Skin of body (tissue), 2 donors: ENCODE measurements around the gene SLC4A5. TPM values are rescaled to one million over a fixed set of nuclear protein-coding genes. Genes with fewer than 3 reads are reported as not detected.

Source experiments
- small RNA-seq: library from RNA; depleted of rRNA; stranded (forward); fragments of <200 nt; gene quantifications from one replicate; pipeline ENCODE3, GENCODE V24; 2014; ENCODE audit warnings: low replicate concordance
- total RNA-seq: library from RNA; depleted of rRNA; stranded (reverse); fragments of >200 nt; gene quantifications from one replicate; pipeline ENCODE4 v1.2.3, GENCODE V29; 2014

SLC4A5 gene
- total RNA-seq, 1 donor from 2014 or later: 2.1 TPM

Small RNA genes lying within 50 kb of the gene (small RNA-seq; reads per million reads assigned to genes)
- gene RNU6-542P: not detected
- not detected for gene TAF13P2

Other genes starting within 250 kb of the SLC4A5 start
- gene BOLA3, start 195.5 kb downstream of the SLC4A5 start, total RNA-seq: 15.6 TPM
- 71.2 TPM for gene MOB1A, start 164.5 kb downstream of the SLC4A5 start, total RNA-seq
- 28.8 TPM for gene MTHFD2, start 144.8 kb downstream of the SLC4A5 start, total RNA-seq
- gene DCTN1, start 36.9 kb upstream of the SLC4A5 start, total RNA-seq: 59.2 TPM
- gene C2orf81, start 78.2 kb upstream of the SLC4A5 start, total RNA-seq: 0.30 TPM
- gene WDR54, start 78.3 kb upstream of the SLC4A5 start, total RNA-seq: 5.7 TPM
- gene RTKN, start 98.5 kb upstream of the SLC4A5 start, total RNA-seq: 25.7 TPM
- 6.8 TPM for gene INO80B, start 111.7 kb upstream of the SLC4A5 start, total RNA-seq
- gene WBP1, start 115.0 kb upstream of the SLC4A5 start, total RNA-seq: 20.1 TPM
- 28.7 TPM for gene MOGS, start 122.0 kb upstream of the SLC4A5 start, total RNA-seq
- 17.8 TPM for gene MRPL53, start 129.3 kb upstream of the SLC4A5 start, total RNA-seq
- gene CCDC142, start 139.6 kb upstream of the SLC4A5 start, total RNA-seq: 17.5 TPM
- 10.5 TPM for gene TTC31, start 139.7 kb upstream of the SLC4A5 start, total RNA-seq
- 0.20 TPM for gene LBX2, start 156.2 kb upstream of the SLC4A5 start, total RNA-seq
- 8.1 TPM for gene PCGF1, start 164.3 kb upstream of the SLC4A5 start, total RNA-seq
- gene TLX2, start 171.0 kb upstream of the SLC4A5 start, total RNA-seq: not detected
- gene DQX1, start 182.8 kb upstream of the SLC4A5 start, total RNA-seq: 0.59 TPM
- gene AUP1, start 186.3 kb upstream of the SLC4A5 start, total RNA-seq: 55.4 TPM
- 18.1 TPM for gene HTRA2, start 186.5 kb upstream of the SLC4A5 start, total RNA-seq
- gene LOXL3, start 210.5 kb upstream of the SLC4A5 start, total RNA-seq: 3.7 TPM
- 6.2 TPM for gene DOK1, start 211.3 kb upstream of the SLC4A5 start, total RNA-seq